ENCODE data around the gene TFF1. TPM values are rescaled to one million over a fixed set of nuclear protein-coding genes. Genes with fewer than 3 reads are reported as not detected.

The TFF1 gene
- total and polyA plus RNA-seq, 4 experiments from 2014 or later = not detected

DNA sequence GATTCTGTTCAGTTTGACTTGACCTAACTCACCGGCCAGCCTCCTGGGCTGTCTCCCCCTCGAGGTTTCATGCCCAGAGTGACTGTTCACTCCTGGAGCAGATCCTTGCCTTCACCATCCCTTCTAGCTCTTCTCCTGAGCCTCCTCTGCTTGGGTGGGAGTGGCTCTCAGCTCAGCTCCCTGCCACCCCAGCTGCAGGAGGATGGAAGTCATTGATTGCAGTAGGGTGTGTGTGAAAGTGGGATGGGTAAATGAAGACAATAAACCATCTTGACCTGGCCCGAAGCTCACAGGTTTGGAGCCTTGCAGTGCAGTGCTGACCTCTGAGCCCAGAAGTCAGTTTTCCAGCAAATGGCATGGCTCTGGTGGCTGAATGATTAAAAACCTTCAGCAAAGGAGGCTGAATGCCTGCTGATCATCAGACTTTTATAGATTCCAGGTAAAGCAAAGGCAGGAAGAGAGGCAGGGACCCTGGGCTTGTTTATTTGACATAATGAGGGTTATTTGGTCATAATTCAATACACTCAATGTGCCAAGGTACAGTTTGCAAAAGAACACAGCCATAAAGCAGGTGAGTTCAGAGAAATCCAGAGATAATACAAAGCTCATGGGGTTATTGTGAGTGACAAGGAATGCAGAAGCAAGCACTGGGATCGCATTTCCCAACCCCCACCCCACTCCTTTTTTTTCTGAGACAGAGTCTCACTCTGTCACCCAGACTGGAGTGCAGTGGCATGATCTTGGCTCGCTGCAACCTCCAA is 33.6 kb downstream of the TFF1 start:
- Histone ChIP-seq H3K9me3 (ENCODE audit: control insufficient read depth in 1 of 2, low read length in 2 of 2) (peaks cover 0 to 4% of the 10 kb centered on the region in 2 donors), H3K27ac (ENCODE audit: low read depth, low read length) (no peak overlapping the region), H3K4me3 (ENCODE audit: low read length in 2 of 2) (no peak overlapping the region), H3K27me3 (ENCODE audit: insufficient read depth, low read length) (no peaks in the 10 kb centered on the region), H3K36me3 (ENCODE audit: insufficient read depth, low read length) (no peaks in the 10 kb centered on the region), H3K4me1 (ENCODE audit: insufficient read depth, low read length) (peaks cover 3% of the 10 kb centered on the region)
- no peak for DNase-seq
- intact Hi-C loops (cut with micrococcal nuclease) = no loop called here
- POLR2A ChIA-PET (ENCODE audit: partially characterized antibody) = no interaction called here
- Mint-ChIP-seq H3K27me3 (peaks cover 2 to 5% of the 10 kb centered on the region in 2 donors), H3K4me1 (peaks cover 1 to 3% (median 3%) of the 10 kb centered on the region in 4 donors), H3K9me3 (peaks cover 6 to 24% (median 18%) of the 10 kb centered on the region in 8 donors), H3K27ac (no peak overlapping the region), H3K4me3 (no peak overlapping the region), H3K36me3 (peaks cover 0 to 13% of the 10 kb centered on the region in 2 donors)
- CTCF ChIA-PET (ENCODE audit: partially characterized antibody) = no interaction called here

DNA sequence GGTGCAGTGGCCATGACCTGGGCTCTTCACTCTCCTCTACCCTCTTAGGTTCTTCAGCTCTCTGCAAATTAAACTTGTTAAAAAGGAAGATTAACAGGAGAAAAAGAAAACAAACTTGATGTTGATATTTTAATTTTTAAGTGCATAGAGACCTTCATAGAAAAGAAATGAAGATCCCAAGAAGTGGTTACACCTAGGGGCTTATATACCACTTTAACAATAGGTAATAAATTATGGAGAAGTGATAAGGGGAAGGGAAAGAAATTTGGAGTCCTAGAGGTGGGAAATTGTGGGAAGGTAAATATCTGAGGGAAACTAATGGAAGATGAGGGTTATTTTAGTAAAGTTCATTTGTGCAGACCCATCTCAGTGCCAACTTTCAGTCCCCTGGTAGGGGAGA is 34.7 kb downstream of the TFF1 start:
- Histone ChIP-seq H3K27me3 (ENCODE audit: insufficient read depth, low read length) (no peaks in the 10 kb centered on the region), H3K9me3 (ENCODE audit: control insufficient read depth in 1 of 2, low read length in 2 of 2) (peaks cover 0 to 4% of the 10 kb centered on the region in 2 donors), H3K36me3 (ENCODE audit: insufficient read depth, low read length) (no peaks in the 10 kb centered on the region), H3K4me1 (ENCODE audit: insufficient read depth, low read length) (no peaks in the 10 kb centered on the region), H3K4me3 (ENCODE audit: low read length in 2 of 2) (no peak overlapping the region), H3K27ac (ENCODE audit: low read depth, low read length) (no peak overlapping the region)
- Mint-ChIP-seq H3K9me3 (peaks cover 5 to 24% (median 18%) of the 10 kb centered on the region in 8 donors), H3K27ac (no peak overlapping the region), H3K27me3 (peaks cover 2% of the 10 kb centered on the region in 2 donors), H3K4me1 (no peaks in the 10 kb centered on the region), H3K36me3 (peaks cover 0 to 13% of the 10 kb centered on the region in 2 donors), H3K4me3 (no peak overlapping the region)
- ChIA-PET CTCF (ENCODE audit: partially characterized antibody) (no interaction called here), POLR2A (ENCODE audit: partially characterized antibody) (no interaction called here)
- no peak for DNase-seq
- intact Hi-C loops (cut with micrococcal nuclease) = no loop called here

DNA sequence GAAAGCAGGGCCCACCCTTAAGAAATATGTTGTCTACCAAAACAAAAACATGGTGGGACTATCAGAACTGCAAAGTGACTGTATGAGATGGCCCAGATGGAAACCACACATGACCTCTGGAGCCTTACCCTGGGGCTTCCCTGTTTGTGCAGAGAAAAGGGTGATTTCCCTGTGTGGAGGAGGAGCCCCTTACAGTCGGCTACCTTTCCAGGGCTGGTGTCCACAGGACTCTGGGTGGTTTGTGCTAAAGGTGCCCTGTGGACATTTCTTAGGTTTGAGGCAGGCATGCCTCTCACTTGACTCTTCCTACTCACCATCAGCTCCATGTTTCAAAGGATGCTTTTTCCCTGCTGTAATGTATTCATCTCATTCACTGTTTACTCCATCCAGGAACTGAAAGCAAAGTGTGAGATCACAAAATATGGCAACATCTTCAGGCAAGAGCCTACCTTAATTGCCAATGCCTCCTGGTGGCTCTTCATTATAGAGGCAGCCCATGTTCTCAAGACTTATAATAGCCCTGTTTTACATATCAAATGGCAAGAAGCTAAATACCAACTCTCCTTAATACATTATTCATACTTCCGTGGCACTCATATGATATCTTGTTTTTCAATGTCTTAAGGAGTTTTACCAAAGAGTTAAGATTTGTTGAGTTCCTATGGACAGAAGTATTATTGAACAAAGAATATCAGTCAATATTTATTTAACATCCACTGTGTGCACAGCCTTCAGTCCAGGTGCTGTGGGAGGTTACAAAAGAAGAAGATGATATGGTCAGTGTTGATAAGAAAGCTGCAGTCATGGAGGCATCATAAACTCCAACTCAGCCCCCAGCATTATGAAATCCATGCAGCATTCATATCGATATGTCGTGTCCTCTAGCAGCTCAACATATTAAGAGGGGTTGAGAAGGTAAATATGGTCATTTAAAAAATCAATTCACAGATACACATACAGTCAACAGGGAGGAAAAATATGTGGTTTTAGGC is 35.7 kb downstream of the TFF1 start:
- peaks cover 0 to 4% of the 10 kb centered on the region in 2 donors for H3K9me3 ChIP-seq (ENCODE audit: control insufficient read depth in 1 of 2, low read length in 2 of 2)
- no peak overlapping the region for H3K4me3 Mint-ChIP-seq
- intact Hi-C loops (cut with micrococcal nuclease) = no loop called here
- H3K4me1 ChIP-seq (ENCODE audit: insufficient read depth, low read length) = no peaks in the 10 kb centered on the region
- peaks cover 5 to 24% (median 18%) of the 10 kb centered on the region in 8 donors for H3K9me3 Mint-ChIP-seq
- ChIA-PET POLR2A (ENCODE audit: partially characterized antibody) (no interaction called here), CTCF (ENCODE audit: partially characterized antibody) (no interaction called here)
- no peak for DNase-seq
- H3K27ac ChIP-seq (ENCODE audit: low read depth, low read length) = no peak overlapping the region
- no peaks in the 10 kb centered on the region for H3K27me3 ChIP-seq (ENCODE audit: insufficient read depth, low read length)
- no peaks in the 10 kb centered on the region for H3K4me1 Mint-ChIP-seq
- peaks cover 2% of the 10 kb centered on the region in 2 donors for H3K27me3 Mint-ChIP-seq
- no peak overlapping the region for H3K27ac Mint-ChIP-seq
- peaks cover 0 to 13% of the 10 kb centered on the region in 2 donors for H3K36me3 Mint-ChIP-seq
- H3K36me3 ChIP-seq (ENCODE audit: insufficient read depth, low read length) = no peaks in the 10 kb centered on the region
- H3K4me3 ChIP-seq (ENCODE audit: low read length in 2 of 2) = no peak overlapping the region

DNA sequence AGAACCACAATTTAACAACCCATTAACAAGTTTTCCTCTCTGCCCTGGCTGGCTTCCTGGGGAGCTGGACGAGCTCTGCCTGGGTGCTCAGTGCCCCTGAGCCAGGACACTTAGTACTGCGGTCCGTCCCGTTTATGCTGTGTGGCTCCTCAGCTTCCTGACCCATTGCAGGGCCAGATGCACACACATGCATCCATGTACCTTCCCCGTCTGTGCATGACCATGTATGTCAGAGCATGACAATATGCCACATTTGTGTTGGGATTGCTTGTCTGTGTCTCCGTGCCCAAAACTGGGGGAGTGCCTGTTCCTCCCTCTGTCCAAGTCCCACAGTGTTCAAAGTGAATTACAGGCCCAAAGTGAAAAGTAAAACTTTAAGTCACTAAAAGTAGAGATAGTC is 41.4 kb downstream of the TFF1 start:
- ChIA-PET POLR2A (ENCODE audit: partially characterized antibody) (no interaction called here), CTCF (ENCODE audit: partially characterized antibody) (no interaction called here)
- Mint-ChIP-seq H3K4me1 (peaks cover 0 to 2% (median 0%) of the 10 kb centered on the region in 4 donors), H3K27ac (no peak overlapping the region), H3K9me3 (no peaks in the 10 kb centered on the region), H3K27me3 (peaks cover 5 to 10% of the 10 kb centered on the region in 2 donors), H3K36me3 (no peaks in the 10 kb centered on the region), H3K4me3 (no peak overlapping the region)
- intact Hi-C loops (cut with micrococcal nuclease) = no loop called here
- DNase-seq = no peak
- Histone ChIP-seq H3K27me3 (ENCODE audit: insufficient read depth, low read length) (peaks cover 5% of the 10 kb centered on the region), H3K4me1 (ENCODE audit: insufficient read depth, low read length) (no peaks in the 10 kb centered on the region), H3K36me3 (ENCODE audit: insufficient read depth, low read length) (no peaks in the 10 kb centered on the region), H3K9me3 (ENCODE audit: control insufficient read depth in 1 of 2, low read length in 2 of 2) (no peaks in the 10 kb centered on the region), H3K27ac (ENCODE audit: low read depth, low read length) (no peak overlapping the region), H3K4me3 (ENCODE audit: low read length in 2 of 2) (no peak overlapping the region)

GRCh38 chr21:42321845-42322244 is 44.5 kb downstream of the TFF1 start:
- CTCF ChIA-PET (ENCODE audit: partially characterized antibody) = no interaction called here
- H3K4me3 ChIP-seq (ENCODE audit: low read length in 2 of 2) = no peak overlapping the region

GRCh38 chr21:42321231-42321630 is 45.1 kb downstream of the TFF1 start:
- H3K27ac Mint-ChIP-seq = no peak overlapping the region
- POLR2A ChIA-PET (ENCODE audit: partially characterized antibody) = no interaction called here
- H3K4me3 ChIP-seq (ENCODE audit: low read length in 2 of 2) = no peak overlapping the region
- H3K36me3 ChIP-seq (ENCODE audit: insufficient read depth, low read length) = no peaks in the 10 kb centered on the region
- peaks cover 5% of the 10 kb centered on the region for H3K27me3 ChIP-seq (ENCODE audit: insufficient read depth, low read length)
- H3K27ac ChIP-seq (ENCODE audit: low read depth, low read length) = no peak overlapping the region
- intact Hi-C loops (cut with micrococcal nuclease) = no loop called here
- H3K9me3 Mint-ChIP-seq = no peaks in the 10 kb centered on the region
- peaks cover 0 to 11% (median 4%) of the 10 kb centered on the region in 4 donors for H3K4me1 Mint-ChIP-seq
- no peak overlapping the region for H3K4me3 Mint-ChIP-seq
- H3K36me3 Mint-ChIP-seq = no peaks in the 10 kb centered on the region
- CTCF ChIA-PET (ENCODE audit: partially characterized antibody) = no interaction called here
- no peaks in the 10 kb centered on the region for H3K9me3 ChIP-seq (ENCODE audit: control insufficient read depth in 1 of 2, low read length in 2 of 2)
- peaks cover 5% of the 10 kb centered on the region for H3K4me1 ChIP-seq (ENCODE audit: insufficient read depth, low read length)
- no peak for DNase-seq
- peaks cover 5 to 10% of the 10 kb centered on the region in 2 donors for H3K27me3 Mint-ChIP-seq

More at GRCh38 chr21:42321845-42322244, 44.5 kb downstream of the TFF1 start:
- peaks cover 5% of the 10 kb centered on the region for H3K4me1 ChIP-seq (ENCODE audit: insufficient read depth, low read length)
- H3K27ac Mint-ChIP-seq = no peak overlapping the region
- intact Hi-C loops (cut with micrococcal nuclease) = no loop called here
- DNase-seq = no peak
- peaks cover 5 to 10% of the 10 kb centered on the region in 2 donors for H3K27me3 Mint-ChIP-seq
- peaks cover 5% of the 10 kb centered on the region for H3K27me3 ChIP-seq (ENCODE audit: insufficient read depth, low read length)
- no peak overlapping the region for H3K4me3 Mint-ChIP-seq
- H3K9me3 Mint-ChIP-seq = no peaks in the 10 kb centered on the region
- H3K36me3 ChIP-seq (ENCODE audit: insufficient read depth, low read length) = no peaks in the 10 kb centered on the region
- H3K4me1 Mint-ChIP-seq = peaks cover 0 to 11% (median 4%) of the 10 kb centered on the region in 4 donors
- H3K9me3 ChIP-seq (ENCODE audit: control insufficient read depth in 1 of 2, low read length in 2 of 2) = no peaks in the 10 kb centered on the region
- H3K36me3 Mint-ChIP-seq = no peaks in the 10 kb centered on the region
- no peak overlapping the region for H3K27ac ChIP-seq (ENCODE audit: low read depth, low read length)
- POLR2A ChIA-PET (ENCODE audit: partially characterized antibody) = no interaction called here

- intact Hi-C loops (cut with micrococcal nuclease) = no loop called here
- Histone ChIP-seq H3K36me3 (ENCODE audit: insufficient read depth, low read length) (no peaks in the 10 kb centered on the region), H3K27ac (ENCODE audit: low read depth, low read length) (no peak overlapping the region), H3K4me3 (ENCODE audit: low read length in 2 of 2) (no peak overlapping the region), H3K4me1 (ENCODE audit: insufficient read depth, low read length) (peaks cover 5% of the 10 kb centered on the region), H3K9me3 (ENCODE audit: control insufficient read depth in 1 of 2, low read length in 2 of 2) (no peaks in the 10 kb centered on the region), H3K27me3 (ENCODE audit: insufficient read depth, low read length) (peaks cover 5% of the 10 kb centered on the region)
- Mint-ChIP-seq H3K9me3 (no peaks in the 10 kb centered on the region), H3K27me3 (peaks cover 5 to 10% of the 10 kb centered on the region in 2 donors), H3K4me3 (peak overlapping the region in 1 of 8 donors; percentile 66), H3K36me3 (no peaks in the 10 kb centered on the region), H3K4me1 (peaks cover 0 to 11% (median 4%) of the 10 kb centered on the region in 4 donors), H3K27ac (peak overlapping the region in 1 of 7 donors; percentile 30)
- CTCF ChIA-PET (ENCODE audit: partially characterized antibody) = no interaction called here
- POLR2A ChIA-PET (ENCODE audit: partially characterized antibody) = interaction anchor here (0.5 kb wide), 1 partner anchor 100 kb away, joined by 3 read pairs; no protein-coding TSS in a partner anchor
- no peak for DNase-seq
Measured at GRCh38 chr21:42320791-42321190, 45.5 kb downstream of the TFF1 start.

All from CD4-positive, alpha-beta memory T cell (primary cell).